ENCODE results near the gene SCAMP5. TPM values are rescaled to one million over a fixed set of nuclear protein-coding genes. Genes with fewer than 3 reads are reported as not detected.

The SCAMP5 gene
- total RNA-seq, 1 experiment from 2014 or later: 6.2 TPM

DNA sequence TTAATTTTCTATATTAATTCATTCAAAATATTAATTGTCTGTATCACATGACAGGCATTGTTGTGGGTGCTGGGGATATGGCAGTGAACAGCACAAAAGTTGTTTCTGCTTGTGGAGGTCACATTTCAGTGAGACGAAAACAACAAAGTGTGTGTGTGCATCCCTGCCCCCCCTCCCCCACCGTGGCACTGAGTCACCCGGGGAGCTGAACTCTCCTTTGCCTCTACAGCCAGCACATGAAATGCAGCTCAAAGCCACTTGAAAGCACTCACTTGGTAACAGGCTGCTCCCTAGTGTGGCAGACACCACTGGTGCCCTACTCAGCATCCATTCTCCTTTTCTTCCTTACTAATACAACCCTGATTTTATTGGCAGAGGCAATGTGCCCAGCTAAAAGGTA is 16.9 kb upstream of the SCAMP5 start:
- Histone ChIP-seq H3K36me3 (ENCODE audit: control insufficient read depth in 1 of 2, insufficient read depth in 2 of 2, low read length in 2 of 2) (no peaks in the 10 kb centered on the region), H4K20me1 (ENCODE audit: insufficient read depth) (no peaks in the 10 kb centered on the region), H3K4me2 (ENCODE audit: low read length) (peak overlapping the region; percentile 48), H3K9me3 (ENCODE audit: control insufficient read depth in 1 of 2, insufficient read depth in 1 of 2, low read depth in 1 of 2, low read length in 2 of 2) (no peaks in the 10 kb centered on the region), H3K9me2 (ENCODE audit: insufficient read depth) (no peaks in the 10 kb centered on the region), H3K27me3 (ENCODE audit: insufficient read depth, low read length) (no peaks in the 10 kb centered on the region), H3K9ac (ENCODE audit: low read length) (no peak overlapping the region), H3K4me3 (replicated peaks in 1 of 2; ENCODE audit: low read depth in 1 of 2, low read length in 2 of 2) (no peak overlapping the region), H2AFZ (ENCODE audit: low read depth, low read length, poor library complexity, severe bottlenecking) (peak overlapping the region; percentile 39), H3K4me1 (ENCODE audit: control insufficient read depth in 1 of 2, insufficient read depth in 2 of 2, low read length in 2 of 2) (peaks cover 15 to 18% of the 10 kb centered on the region in 2 experiments), H3K27ac (ENCODE audit: low read depth, low read length) (0 out of 2 replicates have a peak overlapping the region, but pooled peaks have one; percentile 2), H3K79me2 (ENCODE audit: insufficient read depth, low read length) (no peaks in the 10 kb centered on the region)
- no TSS peak for BruUV-seq (replicated peaks)
- ChIA-PET RAD21 (ENCODE audit: low non-redundant PET in 1 of 2, low total read pairs in 2 of 2, uncharacterized antibody in 2 of 2, unreplicated experiment in 2 of 2) (interaction anchor here in 1 of 2 experiments (1.2 kb wide), 1 partner anchor 11 kb away, joined by 4 read pairs; no protein-coding TSS in a partner anchor), CTCF (interaction anchor here (0.6 to 1.4 kb wide), 5 partner anchors 9 to 341 kb away, joined by 3 to 6 read pairs (median 3); partner anchors contain the start of gene C15orf39), POLR2A (interaction anchor here (1.6 kb wide), 1 partner anchor 17 kb away, joined by 5 read pairs; the partner anchor contains the start of gene SCAMP5)
- DNase-seq (ENCODE audit: low read depth, low spot score): no peak
- no peak for TF ChIP-seq ELF1 (IDR thresholded peaks at IDR 0.05; ENCODE audit: borderline replicate concordance, low read depth)
- TF ChIP-seq CBX3 (IDR thresholded peaks at IDR 0.05; ENCODE audit: low read depth): no peak
- no peak for TF ChIP-seq SIN3A (IDR thresholded peaks at IDR 0.05; ENCODE audit: low read depth)
- no peak for TF ChIP-seq SP1 (IDR thresholded peaks at IDR 0.05; ENCODE audit: low read depth)
- 0 out of 2 replicates have a peak, but pooled peaks have one; percentile 23 for TF ChIP-seq JUND (IDR thresholded peaks at IDR 0.05)
- TF ChIP-seq POLR2AphosphoS5 (IDR thresholded peaks at IDR 0.05; ENCODE audit: low read depth, low read length): no peak
- TF ChIP-seq RAD21 (IDR thresholded peaks at IDR 0.05; ENCODE audit: low read depth): no peak
- TF ChIP-seq, protein P1, sequence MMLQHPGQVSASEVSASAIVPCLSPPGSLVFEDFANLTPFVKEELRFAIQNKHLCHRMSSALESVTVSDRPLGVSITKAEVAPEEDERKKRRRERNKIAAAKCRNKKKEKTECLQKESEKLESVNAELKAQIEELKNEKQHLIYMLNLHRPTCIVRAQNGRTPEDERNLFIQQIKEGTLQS (IDR thresholded peaks at IDR 0.05): no peak
- TF ChIP-seq, protein P2, sequence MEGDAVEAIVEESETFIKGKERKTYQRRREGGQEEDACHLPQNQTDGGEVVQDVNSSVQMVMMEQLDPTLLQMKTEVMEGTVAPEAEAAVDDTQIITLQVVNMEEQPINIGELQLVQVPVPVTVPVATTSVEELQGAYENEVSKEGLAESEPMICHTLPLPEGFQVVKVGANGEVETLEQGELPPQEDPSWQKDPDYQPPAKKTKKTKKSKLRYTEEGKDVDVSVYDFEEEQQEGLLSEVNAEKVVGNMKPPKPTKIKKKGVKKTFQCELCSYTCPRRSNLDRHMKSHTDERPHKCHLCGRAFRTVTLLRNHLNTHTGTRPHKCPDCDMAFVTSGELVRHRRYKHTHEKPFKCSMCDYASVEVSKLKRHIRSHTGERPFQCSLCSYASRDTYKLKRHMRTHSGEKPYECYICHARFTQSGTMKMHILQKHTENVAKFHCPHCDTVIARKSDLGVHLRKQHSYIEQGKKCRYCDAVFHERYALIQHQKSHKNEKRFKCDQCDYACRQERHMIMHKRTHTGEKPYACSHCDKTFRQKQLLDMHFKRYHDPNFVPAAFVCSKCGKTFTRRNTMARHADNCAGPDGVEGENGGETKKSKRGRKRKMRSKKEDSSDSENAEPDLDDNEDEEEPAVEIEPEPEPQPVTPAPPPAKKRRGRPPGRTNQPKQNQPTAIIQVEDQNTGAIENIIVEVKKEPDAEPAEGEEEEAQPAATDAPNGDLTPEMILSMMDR (IDR thresholded peaks at IDR 0.05 in 2 of 3, conservative IDR thresholded peaks at IDR 0.05 in 1 of 3; ENCODE audit: borderline replicate concordance in 1 of 3, insufficient read depth in 1 of 3, low read depth in 2 of 3, low read length in 2 of 3): no peak
- intact Hi-C loops (cut with micrococcal nuclease): no loop called here
- ATAC-seq: peak; percentile 92
